Measurements from ENCODE around the gene ZNF608.

ZNF608 gene

DNA sequence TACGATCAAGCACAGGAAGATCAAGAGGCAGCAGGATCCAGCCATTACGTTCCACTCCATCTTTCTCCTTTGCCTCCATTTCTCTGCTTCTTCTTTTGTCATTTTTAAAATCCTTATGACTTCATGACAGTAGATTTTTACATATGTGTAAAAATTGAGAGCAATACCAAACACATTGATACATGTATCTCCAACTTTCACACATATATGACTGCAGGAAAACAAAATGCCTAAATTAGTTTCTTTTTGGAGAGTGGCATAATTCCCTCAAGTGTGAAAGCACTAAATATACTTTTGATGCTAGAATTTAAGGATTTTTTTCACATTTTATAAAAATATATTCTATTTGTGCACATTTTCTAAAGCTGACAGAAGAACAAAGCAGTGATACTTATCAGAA is 8.6 kb upstream of the ZNF608 start:
- DNase-seq (ENCODE audit: low read depth) = no peak

DNA sequence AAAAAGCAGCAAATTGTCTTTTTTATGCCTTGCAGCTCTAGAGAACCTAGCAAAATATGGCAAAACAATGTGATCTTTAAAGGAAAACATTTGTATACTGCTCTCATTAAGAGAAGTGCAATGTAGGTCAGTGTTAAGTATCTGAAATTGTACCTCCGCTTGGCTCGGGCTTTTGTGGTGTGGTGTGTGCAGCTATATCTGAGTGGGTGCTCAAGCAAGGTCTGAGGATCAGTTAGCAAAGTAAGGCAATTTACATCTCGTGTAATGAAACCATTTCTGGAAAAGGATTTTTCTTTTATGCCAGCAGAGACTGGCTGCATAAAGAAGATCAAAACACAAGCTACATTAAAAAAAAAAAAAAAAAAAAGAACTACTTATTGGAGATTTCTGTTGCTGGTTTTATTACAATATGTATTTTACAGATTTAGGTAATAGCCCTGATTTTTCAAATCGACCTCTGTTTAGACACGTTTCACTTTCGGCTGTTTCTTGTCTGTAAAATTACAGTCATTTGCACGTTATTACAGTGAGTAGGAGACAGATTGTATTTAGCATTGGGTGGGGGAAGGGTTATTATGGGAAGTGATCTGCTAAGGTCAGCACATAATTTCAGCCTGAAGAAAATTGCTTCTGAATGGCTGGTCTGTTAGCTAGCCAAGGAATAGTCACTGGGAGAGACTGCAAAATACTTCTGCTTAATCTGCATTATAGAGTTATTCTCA is 7.9 kb upstream of the ZNF608 start:
- DNase-seq (ENCODE audit: low read depth) = no peak

DNA sequence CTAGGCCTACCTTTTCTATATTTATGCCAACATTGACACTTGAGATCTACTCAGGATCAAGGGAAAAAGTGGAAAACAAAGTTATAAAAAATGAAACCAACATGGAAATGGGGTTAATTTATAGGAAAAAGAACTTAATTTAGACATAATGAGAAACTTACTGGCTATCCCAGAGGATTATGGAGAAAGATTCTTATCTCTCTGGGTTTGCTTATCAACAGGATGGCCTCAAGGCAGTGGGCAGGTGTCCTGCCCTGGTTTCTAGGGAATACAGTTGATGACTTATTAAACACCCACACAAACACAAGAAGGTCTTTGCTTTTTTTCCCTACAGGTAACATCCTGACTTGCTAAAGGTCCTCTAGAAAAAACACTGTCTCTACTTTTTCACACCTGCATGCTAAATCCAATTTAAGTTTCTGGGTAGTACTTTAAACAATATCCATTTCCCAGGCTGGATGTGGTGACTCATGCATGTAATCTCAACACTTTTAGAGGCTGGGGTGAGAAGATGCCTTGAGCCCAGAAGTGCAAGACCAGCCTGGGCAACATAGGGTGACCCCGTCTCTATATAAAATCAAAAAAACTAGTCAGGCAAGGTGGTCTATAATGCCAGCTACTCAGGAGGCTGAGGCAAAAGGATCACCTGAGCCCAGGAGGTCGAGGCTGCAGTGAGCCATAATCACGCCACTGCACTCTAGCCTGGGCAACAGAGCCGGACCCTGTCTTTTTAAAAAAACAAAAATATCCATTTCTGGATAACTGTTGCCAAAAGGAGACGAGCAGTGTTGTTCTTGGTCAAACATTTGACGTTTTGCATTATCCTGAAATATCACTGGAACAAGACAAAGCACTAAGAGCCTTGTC is 6.6 kb upstream of the ZNF608 start:
- no peak for DNase-seq (ENCODE audit: low read depth)

DNA sequence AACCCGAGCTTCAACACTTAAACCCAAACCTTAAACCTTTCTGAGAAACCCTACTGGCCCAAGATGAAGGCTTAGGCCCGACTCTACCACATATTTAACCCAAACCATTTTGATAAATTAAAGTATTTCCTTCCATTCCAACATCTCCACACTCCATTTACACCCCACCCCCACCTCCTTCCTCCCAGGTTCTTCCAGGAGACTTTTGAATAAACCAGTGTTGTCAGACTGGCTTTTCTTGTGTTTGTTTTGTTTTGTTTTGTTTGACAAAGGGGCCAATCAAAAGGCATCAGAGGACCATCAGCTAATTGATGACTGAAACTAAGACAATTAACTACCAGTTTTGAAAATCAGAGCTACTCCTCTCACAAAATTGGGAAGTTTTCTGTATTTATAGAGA is 4.6 kb upstream of the ZNF608 start:
- no peak for DNase-seq (ENCODE audit: low read depth)

GRCh38 chr5:124748687-124749594 is 2.5 kb upstream of the ZNF608 start:
- no peak for DNase-seq (ENCODE audit: low read depth)

GRCh38 chr5:124747791-124748686 is 1.6 kb upstream of the ZNF608 start:
- DNase-seq (ENCODE audit: low read depth) = no peak

- DNase-seq (ENCODE audit: low read depth) = no peak
These were observed 714 bp upstream of the ZNF608 start for GRCh38 chr5:124746916-124747790.

DNA sequence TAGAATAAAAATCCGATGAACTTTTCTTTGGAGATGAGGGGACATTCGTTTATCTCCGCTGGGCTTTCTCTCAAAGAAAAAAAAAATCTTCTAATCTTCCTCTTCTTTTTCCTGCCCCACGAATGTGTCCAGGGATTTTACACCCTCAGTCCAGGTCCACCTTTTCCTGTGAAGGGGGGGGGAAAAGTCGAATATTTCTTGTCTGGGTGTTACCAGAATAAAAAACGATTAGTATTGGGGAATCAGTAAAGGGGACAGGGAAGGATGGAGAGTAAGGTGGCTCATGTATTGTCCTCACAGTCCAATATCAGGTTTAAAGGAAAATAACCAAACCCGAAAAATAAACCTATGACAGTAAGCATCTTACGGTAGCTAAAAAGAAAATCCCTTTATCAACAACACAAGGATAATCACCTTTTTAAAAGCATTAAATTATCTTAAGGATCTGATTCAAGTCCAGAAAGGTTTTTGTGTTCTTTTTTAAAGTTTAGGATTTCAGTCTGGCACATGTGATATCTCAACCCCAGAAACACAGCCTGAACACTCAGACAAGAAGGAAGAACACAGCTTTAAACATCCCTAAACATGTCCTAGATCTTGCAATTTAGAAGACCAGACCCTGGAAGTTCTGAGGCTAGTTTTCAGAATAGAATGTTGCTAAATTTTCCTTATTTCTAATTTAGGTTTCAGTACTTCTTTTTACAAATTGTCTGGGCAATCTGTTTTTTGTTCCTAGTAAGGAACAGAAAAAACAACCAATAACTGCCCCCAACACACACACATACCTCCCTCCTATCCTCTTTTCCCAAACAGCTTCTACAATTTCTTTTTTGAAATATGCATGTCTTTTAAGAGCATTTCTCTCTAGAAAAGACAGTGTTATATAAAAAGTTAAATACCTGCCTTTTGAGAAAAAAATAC is 1.2 kb downstream of the ZNF608 start:
- DNase-seq (ENCODE audit: low read depth) = no peak

GRCh38 chr5:124744170-124744971 is 2.1 kb downstream of the ZNF608 start:
- DNase-seq (ENCODE audit: low read depth) = no peak

DNA sequence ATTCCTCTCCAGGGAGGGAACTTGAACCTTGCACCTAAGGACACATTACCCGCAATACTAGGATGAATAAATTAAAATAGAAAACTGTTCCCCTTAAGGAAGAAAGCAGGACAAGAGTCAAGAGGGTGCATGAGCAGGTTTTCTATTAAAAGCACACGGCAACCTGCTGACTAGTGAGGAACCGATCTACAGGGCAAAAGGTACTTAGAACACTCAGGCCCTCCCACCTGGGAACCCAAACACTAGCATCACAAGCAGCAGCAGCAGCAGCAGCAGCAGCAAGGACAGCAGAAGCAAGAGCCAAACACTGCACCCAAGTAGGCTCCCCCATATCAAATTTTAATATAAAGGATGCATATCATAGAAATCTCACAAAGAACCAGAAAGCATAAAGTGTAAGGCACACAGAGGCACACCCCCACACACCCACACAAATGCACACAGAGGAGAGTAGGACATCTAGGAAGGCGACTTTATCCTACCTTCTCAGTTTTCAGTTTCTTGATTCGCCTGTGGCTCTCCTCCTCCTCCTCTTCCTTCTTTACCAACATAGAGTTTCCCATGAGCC is 2.8 kb downstream of the ZNF608 start:
- no peak for DNase-seq (ENCODE audit: low read depth)

DNA sequence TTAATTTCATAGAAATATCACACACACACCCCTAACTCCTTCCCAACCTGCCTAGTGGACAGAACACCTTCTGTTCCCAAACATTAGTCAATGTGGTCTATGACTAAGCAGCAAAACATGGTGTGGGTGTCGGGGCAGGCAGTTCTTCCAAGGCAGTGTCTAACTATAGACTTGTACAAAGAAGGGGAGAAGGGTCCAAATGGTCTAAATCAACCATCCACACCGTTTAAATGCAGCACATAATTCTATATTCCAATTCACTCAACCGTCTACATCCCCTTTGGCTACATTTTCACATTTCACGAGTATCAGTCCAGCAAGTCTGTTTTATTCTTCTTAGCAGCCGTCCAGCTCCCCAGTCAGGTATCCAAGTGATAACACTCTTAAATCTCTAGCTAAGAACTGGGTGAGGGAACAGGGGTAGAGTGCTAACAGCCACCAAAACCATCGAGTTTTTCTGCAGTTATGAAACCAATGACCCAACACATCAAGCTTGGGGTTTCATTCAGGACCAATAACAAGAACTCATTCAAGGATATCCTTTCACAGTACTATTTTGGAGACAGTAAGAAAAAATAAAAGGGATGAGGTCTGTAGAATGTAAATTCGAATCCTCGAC is 3.3 kb downstream of the ZNF608 start:
- DNase-seq (ENCODE audit: low read depth) = no peak

DNA sequence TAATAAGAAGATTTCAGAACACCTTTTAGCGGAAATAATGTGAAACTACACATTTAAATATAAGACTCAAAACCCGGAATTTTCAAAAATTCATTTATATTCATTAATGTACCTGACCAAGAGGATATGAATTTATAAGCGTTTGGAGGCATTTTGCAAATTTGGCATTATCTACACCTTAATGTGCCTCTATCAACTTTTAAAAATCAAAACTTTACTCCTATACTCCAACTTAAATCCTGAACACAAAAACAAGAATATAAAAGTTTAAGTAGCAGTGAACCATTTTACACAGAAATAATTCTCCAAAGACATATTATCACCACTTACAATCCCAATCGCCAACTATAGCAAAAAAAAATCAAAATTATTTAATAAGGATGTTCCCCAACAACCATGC is 3.9 kb downstream of the ZNF608 start:
- DNase-seq (ENCODE audit: low read depth) = no peak

- DNase-seq (ENCODE audit: low read depth) = no peak
These were observed 4.5 kb downstream of the ZNF608 start for GRCh38 chr5:124741711-124742496.

- DNase-seq (ENCODE audit: low read depth) = no peak
These were observed 5.4 kb downstream of the ZNF608 start for GRCh38 chr5:124740991-124741583.

DNA sequence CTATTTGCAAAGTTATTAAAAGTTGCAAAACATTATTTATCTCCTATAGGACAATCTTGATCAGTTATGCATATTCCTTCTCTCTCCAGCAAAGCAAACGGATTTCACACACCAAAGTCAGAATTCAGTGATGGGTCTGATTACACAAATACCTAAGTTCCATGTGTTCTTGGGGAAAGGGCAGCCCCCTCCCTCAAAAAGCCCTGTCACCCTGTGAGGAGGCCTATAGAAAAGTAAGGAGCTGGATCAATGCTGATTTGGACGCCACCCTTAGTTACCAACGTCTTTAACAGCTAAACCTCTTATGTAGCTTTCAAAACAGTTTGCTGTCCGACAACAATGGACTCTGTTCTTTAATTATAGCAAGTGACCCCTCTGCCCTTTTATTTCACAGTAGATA is 6.4 kb downstream of the ZNF608 start:
- no peak for DNase-seq (ENCODE audit: low read depth)

- no peak for DNase-seq (ENCODE audit: low read depth)
These were observed 6.8 kb downstream of the ZNF608 start for GRCh38 chr5:124739634-124740025.
